K562 (cell line): ENCODE results near the gene MARS1. TPM values are rescaled to one million over a fixed set of nuclear protein-coding genes. Genes with fewer than 3 reads are reported as not detected.

Experiments
- ADNP ChIP-seq: fragments of 200-800 bp; sonication (Bioruptor generic); IDR thresholded peaks from 2 replicates; pipeline ENCODE4 v1.6.1; 2016; ENCODE audit warnings: missing genetic modification characterization, missing compliant biosample characterization
- ASH1L ChIP-seq: fragments of 450-650 bp; IDR thresholded peaks from 2 replicates; pipeline ENCODE4 v1.6.1; 2018; ENCODE audit warnings: borderline replicate concordance, mild to moderate bottlenecking, low read depth; ENCODE audit not compliant: partially characterized antibody
- CCNT2 ChIP-seq: IDR thresholded peaks from 2 replicates; pipeline ENCODE4 v1.6.1; 2011; ENCODE audit warnings: borderline replicate concordance, low read depth, mild to moderate bottlenecking, moderate library complexity, mixed read lengths, low read length; ENCODE audit not compliant: insufficient read length; ENCODE audit errors: extremely low read depth
- CEBPG ChIP-seq, 3 experiments: fragments of 200-800 bp in 1 of 3; sonication (Bioruptor generic) in 1 of 3; sonication (generic) in 1 of 3; formaldehyde crosslinking in 1 of 3; IDR thresholded peaks in 2 of 3; conservative IDR thresholded peaks in 1 of 3; 2 replicates each; pipeline versions ENCODE4 v1.6.1 to v1.8.0; 2016 to 2022; ENCODE audit warnings: missing compliant biosample characterization in 2 of 3, missing genetic modification characterization in 2 of 3, mild to moderate bottlenecking in 1 of 3, missing genetic modification reagents in 1 of 3
- CHD1 ChIP-seq: fragments of 200-600 bp; sonication (generic); IDR thresholded peaks from one replicate; pipeline ENCODE4 v1.6.1; 2012; ENCODE audit warnings: mild to moderate bottlenecking, moderate library complexity, low read length, inconsistent platforms
- CREB5 ChIP-seq: fragments of 250-450 bp; sonication (Bioruptor Pico); IDR thresholded peaks from 2 replicates; pipeline ENCODE4 v1.5.0; 2020; ENCODE audit warnings: mild to moderate bottlenecking
- DIDO1 ChIP-seq: fragments of 450-650 bp; IDR thresholded peaks from 2 replicates; pipeline ENCODE4 v1.6.1; 2016; ENCODE audit warnings: low read depth, missing biosample characterization, missing genetic modification characterization
- DMBX1 ChIP-seq: fragments of 250-450 bp; sonication (Bioruptor Pico); IDR thresholded peaks from 2 replicates; pipeline ENCODE4 v1.8.0; 2022; ENCODE audit warnings: inconsistent platforms, mild to moderate bottlenecking, moderate library complexity, borderline replicate concordance
- DNMT1 ChIP-seq: fragments of 450-650 bp; IDR thresholded peaks from 2 replicates; pipeline ENCODE4 v1.6.1; 2016; ENCODE audit warnings: antibody characterized with exemption, mild to moderate bottlenecking
- ELF4 ChIP-seq: fragments of 450-650 bp; formaldehyde crosslinking; IDR thresholded peaks from 2 replicates; pipeline ENCODE4 v1.4.0; 2022; ENCODE audit warnings: missing genetic modification characterization
- EP300 ChIP-seq: IDR thresholded peaks from 2 replicates; pipeline ENCODE4 v1.6.1; 2012; ENCODE audit warnings: low read length, improper control_type of control experiment
- MEF2D ChIP-seq: conservative IDR thresholded peaks from 2 replicates; pipeline ENCODE4 v1.6.1; 2016; ENCODE audit warnings: low read depth, missing genetic modification characterization, missing compliant biosample characterization
- NFRKB ChIP-seq: fragments of 450-650 bp; IDR thresholded peaks from 2 replicates; pipeline ENCODE4 v1.6.1; 2016; ENCODE audit warnings: low read depth
- PHB2 ChIP-seq: fragments of 450-650 bp; IDR thresholded peaks from 2 replicates; pipeline ENCODE4 v1.6.1; 2017; ENCODE audit warnings: low read depth
- RBM22 ChIP-seq: fragments of 200-400 bp; formaldehyde crosslinking; IDR thresholded peaks from 2 replicates; pipeline ENCODE4 v1.6.1; 2018; ENCODE audit warnings: low read length, low read depth; ENCODE audit not compliant: poor library complexity, severe bottlenecking
- SMARCA4 ChIP-seq: fragments of 450-650 bp; IDR thresholded peaks from 2 replicates; pipeline ENCODE4 v1.6.1; 2016
- SREBF2 ChIP-seq: sonication (generic); formaldehyde crosslinking; IDR thresholded peaks from 2 replicates; pipeline ENCODE4 v1.4.0; 2020; ENCODE audit warnings: mild to moderate bottlenecking, missing genetic modification reagents
- TAF1 ChIP-seq: IDR thresholded peaks from 2 replicates; pipeline ENCODE4 v1.6.1; 2011; ENCODE audit warnings: mild to moderate bottlenecking, low read length, moderate library complexity; ENCODE audit not compliant: insufficient read depth, control insufficient read depth, severe bottlenecking; ENCODE audit errors: extremely low read depth
- TSC22D4 ChIP-seq: fragments of 450-650 bp; IDR thresholded peaks from 2 replicates; pipeline ENCODE4 v1.6.1; 2016; ENCODE audit warnings: missing genetic modification characterization, missing biosample characterization, control low read depth
- ZBTB26 ChIP-seq: fragments of 450-650 bp; formaldehyde crosslinking; IDR thresholded peaks from 2 replicates; pipeline ENCODE4 v1.4.0; 2022; ENCODE audit warnings: missing genetic modification characterization
- ZNF124 ChIP-seq: sonication (generic); formaldehyde crosslinking; IDR thresholded peaks from 2 replicates; pipeline ENCODE4 v1.8.1; 2022; ENCODE audit warnings: missing genetic modification reagents
- ZNF507 ChIP-seq: conservative IDR thresholded peaks from 2 replicates; pipeline ENCODE4 v1.6.1; 2017; ENCODE audit warnings: missing genetic modification characterization, missing compliant biosample characterization
- ZNF512 ChIP-seq: IDR thresholded peaks from 2 replicates; pipeline ENCODE4 v1.6.1; 2016; ENCODE audit warnings: missing genetic modification characterization, missing compliant biosample characterization
- ZNF584 ChIP-seq: fragments of 200-800 bp; sonication (Bioruptor generic); IDR thresholded peaks from 2 replicates; pipeline ENCODE4 v1.6.1; 2016; ENCODE audit warnings: low read depth, mild to moderate bottlenecking, missing genetic modification characterization, missing compliant biosample characterization
- ZNF668 ChIP-seq: fragments of 250-450 bp; sonication (Bioruptor Pico); IDR thresholded peaks from 2 replicates; pipeline ENCODE4 v1.8.0; 2022; ENCODE audit warnings: mild to moderate bottlenecking, inconsistent platforms
- polyA plus RNA-seq, 8 experiments: library from polyadenylated mRNA; depleted of rRNA in 4 of 8; stranded (reverse) in 5 of 8; unstranded in 3 of 8; fragments of >200 nt; fragmentation: Nextera tagmentation in 2 of 8; fragmentation: Illumina TruSeq in 1 of 8; extraction: Ambion mirVana in 2 of 8; extraction: Trizol in 1 of 8; gene quantifications; 2 replicates each; pipeline versions ENCODE4 v1.2.1 to v1.2.3, GENCODE V29; 2011 to 2014; ENCODE audit warnings: inconsistent platforms in 1 of 8, missing spikeins in 1 of 8
- total RNA-seq, 7 experiments: library from RNA; depleted of rRNA in 6 of 7; stranded (reverse); fragments of >200 nt in 6 of 7; fragmentation: Illumina TruSeq in 2 of 7; extraction: Trizol in 2 of 7; gene quantifications; 2 replicates each; pipeline versions ENCODE4 v1.2.1 to v1.2.3, GENCODE V29; 2011 to 2021; ENCODE audit warnings: low replicate concordance in 1 of 7

MARS1 gene
- total and polyA plus RNA-seq, 9 of the 15 experiments (the other 6 are each of a cell fraction or from before 2014, with no cell fraction given), result 117 to 382 (median 220) TPM

- TF ChIP-seq CREB5 (no peak), DNMT1 (0 out of 2 replicates have a peak, but pooled peaks have one; percentile 61), ZNF507 (no peak), DMBX1 (no peak), NFRKB (no peak), ZBTB26 (CRISPR knock-in tag) (0 out of 2 replicates have a peak, but pooled peaks have one; percentile 9), EP300 (no peak), ZNF124 (no peak), ZNF668 (CRISPR knock-in tag) (no peak), TSC22D4 (tag) (no peak), CEBPG (CRISPR knock-in tag; IDR thresholded peaks at IDR 0.05) (peak; percentile 53; the same call in 1 of the 2 replicates), CEBPG (tag; conservative IDR thresholded peaks at IDR 0.05 in 1 of 2, IDR thresholded peaks at IDR 0.05 in 1 of 2) (no peak), TAF1 (no peak), ELF4 (CRISPR knock-in tag) (peak; percentile 57; the same call in 1 of the 2 replicates), DIDO1 (tag) (no peak), RBM22 (no peak), PHB2 (peak; percentile 58; the same call in 1 of the 2 replicates), MEF2D (no peak), ASH1L (peak; percentile 20), SMARCA4 (no peak; the same call in none of the 2 replicates), CCNT2 (no peak), ZNF512 (tag) (peak; percentile 46; the same call in 1 of the 2 replicates), CHD1 (no peak), ADNP (tag) (no peak), SREBF2 (CRISPR knock-in tag) (no peak), ZNF584 (CRISPR knock-in tag) (no peak)
These were observed 711 bp downstream of the MARS1 start (continued) for GRCh38 chr12:57488402-57489156.
